HepG2 (cell line): ENCODE data around the gene RRAD. TPM values are rescaled to one million over a fixed set of nuclear protein-coding genes. Genes with fewer than 3 reads are reported as not detected.

Source experiments
- ATAC-seq: fragments of 200-7000 bp; cut with Tn5 transposase; 3 replicates; pipeline ENCODE4 v1.9.1; 2020; ENCODE audit warnings: mild to moderate bottlenecking, moderate library complexity
- BruUV-seq: library from RNA; stranded (reverse); fragments of 400-500 nt; replicated peaks from 2 replicates; lab custom pipeline; 2021; lab: Mats Ljungman, UMichigan
- CTCF ChIA-PET: fragments of 300-600 bp; formaldehyde crosslinking; extraction: SDS; loops from one replicate; lab custom pipeline; 2021; ENCODE audit warnings: low total read pairs, inconsistent platforms, low intra/inter-chr PET ratio; lab: Yijun Ruan, JAX
- POLR2A ChIA-PET: fragments of 350-600 bp; sonication (Branson Sonifier 250); formaldehyde crosslinking; loops from one replicate; lab custom pipeline; 2020; ENCODE audit warnings: antibody characterized with exemption, inconsistent platforms; lab: Yijun Ruan, JAX
- DNase-seq: peaks from one replicate; pipeline ENCODE4 v3.0.0-alpha.2; 2015; ENCODE audit warnings: low spot score
- FAIRE-seq: peaks from 3 replicates; lab custom pipeline; 2011; peaks lifted over from hg19 to GRCh38; lab: Jason Lieb, UNC
- H2AFZ ChIP-seq: one replicate; pipeline ENCODE4 v1.6.1; 2011; ENCODE audit warnings: low read length, inconsistent platforms
- H3K27ac ChIP-seq: fragments of 300-600 bp; 3 replicates; pipeline ENCODE4 v1.8.0; 2011; ENCODE audit warnings: mixed run types, mild to moderate bottlenecking, mixed read lengths, low read length, inconsistent platforms; ENCODE audit not compliant: insufficient read depth; ENCODE audit errors: extremely low read length
- H3K27me3 ChIP-seq, 2 experiments: fragments of 200-600 bp in 1 of 2; 2 replicates in 1 of 2; 3 replicates in 1 of 2; pipeline versions ENCODE4 v1.6.0 to v1.8.0; 2011; ENCODE audit warnings: low read length in 2 of 2, mild to moderate bottlenecking in 2 of 2, moderate library complexity in 2 of 2, inconsistent platforms in 1 of 2; ENCODE audit not compliant: insufficient read depth in 2 of 2, control insufficient read depth in 1 of 2
- H3K36me3 ChIP-seq, 2 experiments: fragments of 200-600 bp in 1 of 2; replicated peaks in 1 of 2; 2 replicates in 1 of 2; 3 replicates in 1 of 2; pipeline versions ENCODE4 v1.5.1 to v1.8.0; 2011; ENCODE audit warnings: low read length in 2 of 2, inconsistent platforms in 1 of 2; ENCODE audit not compliant: insufficient read depth in 2 of 2, control insufficient read depth in 1 of 2
- H3K4me1 ChIP-seq: 2 replicates; pipeline ENCODE4 v1.5.1; 2012; ENCODE audit warnings: low read length, inconsistent platforms; ENCODE audit not compliant: insufficient read depth
- H3K4me2 ChIP-seq: 2 replicates; pipeline ENCODE4 v1.6.0; 2011; ENCODE audit warnings: low read depth, low read length, inconsistent platforms
- H3K4me3 ChIP-seq, 3 experiments: fragments of 200-600 bp in 1 of 3; sonication (generic), shearing (Covaris generic) in 1 of 3; replicated peaks in 1 of 3; 2 replicates each; pipeline ENCODE4 v1.5.1; 2011 to 2016; ENCODE audit warnings: low read length in 3 of 3, inconsistent platforms in 2 of 3, low read depth in 2 of 3, mild to moderate bottlenecking in 2 of 3, control low read depth in 1 of 3, mixed read lengths in 1 of 3; ENCODE audit not compliant: insufficient read depth in 1 of 3
- H3K79me2 ChIP-seq: one replicate; pipeline ENCODE4 v1.6.1; 2011; ENCODE audit warnings: low read length, inconsistent platforms; ENCODE audit not compliant: insufficient read depth
- H3K9ac ChIP-seq: 2 replicates; pipeline ENCODE4 v1.6.0; 2011; ENCODE audit warnings: mild to moderate bottlenecking, low read depth, low read length, inconsistent platforms; ENCODE audit not compliant: insufficient read depth
- H3K9me3 ChIP-seq: 2 replicates; pipeline ENCODE4 v1.5.1; 2012; ENCODE audit warnings: mild to moderate bottlenecking, low read length
- H4K20me1 ChIP-seq: 2 replicates; pipeline ENCODE4 v1.6.0; 2011; ENCODE audit warnings: inconsistent platforms, mild to moderate bottlenecking, low read length, moderate library complexity; ENCODE audit not compliant: insufficient read depth
- KMT2B ChIP-seq: IDR thresholded peaks from 2 replicates; pipeline ENCODE4 v1.6.1; 2016; ENCODE audit warnings: missing genetic modification reagents, missing compliant biosample characterization
- MYPOP ChIP-seq: sonication (generic); formaldehyde crosslinking; IDR thresholded peaks from 2 replicates; pipeline ENCODE4 v1.8.1; 2023; ENCODE audit warnings: mild to moderate bottlenecking, moderate library complexity, missing genetic modification reagents
- NR2C2 ChIP-seq: sonication (generic); formaldehyde crosslinking; IDR thresholded peaks from 2 replicates; pipeline ENCODE4 v1.4.0; 2020; ENCODE audit warnings: missing genetic modification reagents, mild to moderate bottlenecking, moderate library complexity, borderline replicate concordance
- SETDB1 ChIP-seq: sonication (generic); formaldehyde crosslinking; IDR thresholded peaks from 2 replicates; pipeline ENCODE4 v1.5.1; 2020; ENCODE audit warnings: missing genetic modification reagents, mild to moderate bottlenecking, borderline replicate concordance
- ZNF776 ChIP-seq: sonication (generic); formaldehyde crosslinking; IDR thresholded peaks from 2 replicates; pipeline ENCODE4 v1.4.0; 2020; ENCODE audit warnings: mild to moderate bottlenecking, missing genetic modification reagents
- WGBS: methylation state at CpG from one replicate; pipeline ENCODE4 v1.1.6; 2017; ENCODE audit warnings: low lambda C conversion rate; 5-methylcytosine and 5-hydroxymethylcytosine counted together
- in situ Hi-C: cut with HindIII; loops from 2 replicates; pipeline ENCODE4 v1.10.0; 2017; ENCODE audit warnings: low pct_unique_long_range_greater_than_20kb; ENCODE audit not compliant: extremely low pct_ligation_motif_present
- intact Hi-C: fragments of 100-400 bp; cut with micrococcal nuclease; formaldehyde crosslinking; loops from one replicate; pipeline ENCODE4 v1.10.0; 2022; ENCODE audit not compliant: unreplicated experiment
- polyA plus RNA-seq, 8 experiments: library from polyadenylated mRNA; depleted of rRNA in 3 of 8; stranded (reverse) in 7 of 8; unstranded in 1 of 8; fragments of >200 nt; fragmentation: Illumina TruSeq in 4 of 8; extraction: Trizol in 4 of 8; gene quantifications; 2 replicates each; pipeline versions ENCODE4 v1.2.1 to v1.2.3, GENCODE V29; 2011 to 2016; ENCODE audit warnings: low read depth in 4 of 8, missing spikeins in 1 of 8, mixed read lengths in 1 of 8; ENCODE audit not compliant: insufficient read depth in 1 of 8
- total RNA-seq, 5 experiments: library from RNA; depleted of rRNA; stranded (reverse); fragments of >200 nt; fragmentation: Illumina TruSeq; extraction: Trizol; gene quantifications; 2 replicates each; pipeline ENCODE4 v1.2.3, GENCODE V29; 2016; ENCODE audit warnings: low read depth in 1 of 5
- TF ChIP-seq, protein P1 (sequence below): sonication (generic); formaldehyde crosslinking; IDR thresholded peaks from 2 replicates; pipeline ENCODE4 v1.5.0; 2020; ENCODE audit warnings: mild to moderate bottlenecking, missing genetic modification reagents

The RRAD gene
- total and polyA plus RNA-seq, 2 of the 13 experiments (the other 11 are each of a cell fraction or from before 2014, with no cell fraction given) = 0.80 to 1.1 TPM

DNA sequence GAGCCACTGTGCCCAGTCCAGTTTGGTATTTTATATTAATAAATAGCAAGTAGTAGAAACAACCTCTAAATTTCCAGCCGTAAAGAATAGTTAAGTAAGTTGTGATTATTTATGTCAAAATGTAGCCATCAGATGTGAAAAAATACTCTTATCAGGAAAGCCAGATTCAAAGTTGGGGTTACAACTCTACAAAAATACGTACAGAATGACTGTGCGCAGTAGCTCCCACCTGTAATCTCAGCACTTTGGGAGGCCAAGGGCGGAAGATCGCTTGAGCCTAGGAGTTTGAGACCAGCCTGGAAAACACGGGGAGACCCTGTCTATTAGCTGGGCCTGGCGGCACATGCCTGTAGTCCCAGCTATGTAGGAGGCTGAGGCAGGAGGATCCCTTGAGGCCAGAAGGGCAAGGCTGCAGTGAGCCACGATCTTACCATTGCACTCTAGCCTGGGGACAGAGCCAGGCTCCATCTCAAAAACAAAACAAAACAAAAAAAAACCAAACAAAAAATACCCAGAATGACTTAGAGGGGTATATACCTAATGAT is 43.3 kb downstream of the RRAD start:
- CTCF ChIA-PET = no interaction called here
- no peaks in the 10 kb centered on the region for H3K27me3 ChIP-seq

DNA sequence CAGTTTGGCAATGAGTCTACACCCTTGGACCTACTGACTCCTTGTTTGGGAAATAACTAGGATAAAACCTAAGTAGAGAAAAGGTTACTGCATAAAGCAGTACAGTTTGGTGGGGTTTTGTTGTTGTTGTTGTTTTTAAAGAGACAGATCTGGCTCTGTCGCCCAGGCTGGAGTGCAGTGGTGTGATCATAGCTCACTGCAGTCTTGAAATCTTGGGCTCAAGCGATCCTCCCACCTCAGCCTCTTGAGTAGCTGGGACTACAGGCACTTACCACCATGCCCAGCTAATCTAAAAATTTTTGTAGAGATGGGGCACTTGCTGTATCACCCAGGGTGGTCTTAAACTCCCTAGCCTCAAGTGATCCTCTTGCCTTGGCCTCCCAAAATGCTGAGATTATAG is 43.8 kb downstream of the RRAD start:
- TF ChIP-seq MYPOP (CRISPR knock-in tag) (0 out of 2 replicates have a peak, but pooled peaks have one; percentile 21), KMT2B (CRISPR knock-in tag) (no peak)
- POLR2A ChIA-PET = interaction anchor here (1.6 to 2.7 kb wide), 4 partner anchors 14 to 55 kb away, joined by 5 to 30 read pairs (median 6); no protein-coding TSS in a partner anchor
- Histone ChIP-seq H3K79me2 (peaks cover 28% of the 10 kb centered on the region), H3K9ac (peak overlapping the region; percentile 78; the same call in 1 of the 2 replicates), H3K9me3 (no peaks in the 10 kb centered on the region), H4K20me1 (no peaks in the 10 kb centered on the region), H3K4me1 (peaks cover 40% of the 10 kb centered on the region), H3K27me3 (no peaks in the 10 kb centered on the region), H3K4me2 (peak overlapping the region; percentile 90), H3K36me3 (peaks cover 13 to 25% of the 10 kb centered on the region in 2 experiments), H3K4me3 (peak overlapping the region; percentile 73 to 92 (median 85)), H2AFZ (no peak overlapping the region), H3K27ac (no peak overlapping the region)
- CTCF ChIA-PET = no interaction called here
- intact Hi-C loops (no loop called here), in situ Hi-C loops (no loop called here)
- WGBS = 58% methylated on average over 2 of the region's 2 CpGs
- BruUV-seq = no TSS peak
- DNase-seq = no peak
- no peak for ATAC-seq
- no peak for FAIRE-seq

More for the DNA sequence above, 43.3 kb downstream of the RRAD start:
- 96% methylated on average over 8 of the region's 8 CpGs for WGBS
- TF ChIP-seq ZNF776 (CRISPR knock-in tag) (no peak), NR2C2 (CRISPR knock-in tag) (0 out of 2 replicates have a peak, but pooled peaks have one; percentile 30), SETDB1 (CRISPR knock-in tag) (0 out of 2 replicates have a peak, but pooled peaks have one; percentile 20)
- TF ChIP-seq, protein P1, sequence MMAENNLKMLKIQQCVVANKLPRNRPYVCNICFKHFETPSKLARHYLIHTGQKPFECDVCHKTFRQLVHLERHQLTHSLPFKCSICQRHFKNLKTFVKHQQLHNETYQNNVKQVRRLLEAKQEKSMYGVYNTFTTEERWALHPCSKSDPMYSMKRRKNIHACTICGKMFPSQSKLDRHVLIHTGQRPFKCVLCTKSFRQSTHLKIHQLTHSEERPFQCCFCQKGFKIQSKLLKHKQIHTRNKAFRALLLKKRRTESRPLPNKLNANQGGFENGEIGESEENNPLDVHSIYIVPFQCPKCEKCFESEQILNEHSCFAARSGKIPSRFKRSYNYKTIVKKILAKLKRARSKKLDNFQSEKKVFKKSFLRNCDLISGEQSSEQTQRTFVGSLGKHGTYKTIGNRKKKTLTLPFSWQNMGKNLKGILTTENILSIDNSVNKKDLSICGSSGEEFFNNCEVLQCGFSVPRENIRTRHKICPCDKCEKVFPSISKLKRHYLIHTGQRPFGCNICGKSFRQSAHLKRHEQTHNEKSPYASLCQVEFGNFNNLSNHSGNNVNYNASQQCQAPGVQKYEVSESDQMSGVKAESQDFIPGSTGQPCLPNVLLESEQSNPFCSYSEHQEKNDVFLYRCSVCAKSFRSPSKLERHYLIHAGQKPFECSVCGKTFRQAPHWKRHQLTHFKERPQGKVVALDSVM (CRISPR knock-in tag) = peak; percentile 81
- BruUV-seq = no TSS peak
- no peak for ATAC-seq
- H3K9ac ChIP-seq = no peak overlapping the region; the same call in 1 of the 2 replicates
- no peak for DNase-seq
- intact Hi-C loops = no loop called here
- no peak overlapping the region for H2AFZ ChIP-seq
- H3K36me3 ChIP-seq = peaks cover 16 to 29% of the 10 kb centered on the region in 2 experiments
- no peaks in the 10 kb centered on the region for H4K20me1 ChIP-seq
- 0 out of 6 replicates have a peak overlapping the region, but pooled peaks of 1 of the 3 experiments have one; percentile 92 for H3K4me3 ChIP-seq
- H3K79me2 ChIP-seq = peaks cover 28% of the 10 kb centered on the region
- POLR2A ChIA-PET = interaction anchor here (2.2 kb wide), 1 partner anchor 48 kb away, joined by 7 read pairs; no protein-coding TSS in a partner anchor
- H3K27ac ChIP-seq = no peak overlapping the region
- H3K4me2 ChIP-seq = peak overlapping the region; percentile 90
- no peak for FAIRE-seq
- H3K4me1 ChIP-seq = peaks cover 40% of the 10 kb centered on the region
- H3K9me3 ChIP-seq = no peaks in the 10 kb centered on the region
- in situ Hi-C loops = no loop called here
